ENCODE data around the gene TRIML1. TPM values are rescaled to one million over a fixed set of nuclear protein-coding genes. Genes with fewer than 3 reads are reported as not detected.

The TRIML1 gene
- polyA plus RNA-seq (2011; rRNA removed) (not detected in 2 replicates), polyA minus RNA-seq (2011; rRNA and poly(A)+ RNA removed) (not detected in 2 replicates)

GRCh38 chr4:188139141-188139540, at the start of gene TRIML1:
TRIML1 (plus strand) TSS chr4:188139441; CDS start chr4:188139559, 118 bp downstream.
- peaks cover 18% of the 10 kb centered on the region for H3K9me3 ChIP-seq (ENCODE audit: control insufficient read depth, insufficient read depth, low read length)
- no peak for TF ChIP-seq CTCF (IDR thresholded peaks at IDR 0.05; ENCODE audit: low read depth, low read length)
- H3K4me3 ChIP-seq (ENCODE audit: low read depth, low read length), result no peak within 1 kb of the TSS
- H3K27ac ChIP-seq (ENCODE audit: low read depth, low read length), result no peak within 1 kb of the TSS
- ChIA-PET POLR2A (no interaction called here), CTCF (no interaction called here)
- no peak for DNase-seq (ENCODE audit: low read depth, low spot score)
- H3K27me3 ChIP-seq (ENCODE audit: control insufficient read depth, insufficient read depth, low read length), result no peaks in the 10 kb centered on the region

GRCh38 chr4:188092824-188093223, 46.4 kb upstream of the TRIML1 start:
- no peaks in the 10 kb centered on the region for H3K27me3 ChIP-seq (ENCODE audit: control insufficient read depth, insufficient read depth, low read length)
- no peak overlapping the region for H3K27ac ChIP-seq (ENCODE audit: low read depth, low read length)
- peaks cover 26% of the 10 kb centered on the region for H3K9me3 ChIP-seq (ENCODE audit: control insufficient read depth, insufficient read depth, low read length)
- ChIA-PET CTCF (no interaction called here), POLR2A (no interaction called here)
- DNase-seq (ENCODE audit: low read depth, low spot score), result no peak
- no peak overlapping the region for H3K4me3 ChIP-seq (ENCODE audit: low read depth, low read length)
- no peak for TF ChIP-seq CTCF (IDR thresholded peaks at IDR 0.05; ENCODE audit: low read depth, low read length)

DNA sequence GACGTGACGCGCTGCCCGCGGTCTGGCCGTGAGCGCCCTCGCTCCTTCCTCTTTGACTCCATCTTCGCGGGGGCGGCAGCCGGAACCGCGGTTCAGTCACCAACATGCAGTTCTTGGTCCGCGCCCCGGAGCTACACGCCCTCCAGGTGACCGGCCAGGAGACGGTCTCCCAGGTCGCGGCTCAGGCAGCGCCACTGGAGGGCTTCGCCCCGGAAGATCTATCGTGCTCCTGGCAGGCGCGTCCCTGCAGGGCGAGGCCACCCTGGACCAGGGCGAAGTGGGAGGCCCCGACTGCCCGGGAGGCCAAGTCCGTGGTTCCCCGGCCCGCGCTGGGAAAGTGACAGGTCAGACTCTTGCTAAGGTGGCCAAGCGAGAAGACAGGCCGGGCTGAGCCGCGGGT, 32.8 kb upstream of the TRIML1 start:
- Histone ChIP-seq H3K27me3 (ENCODE audit: control insufficient read depth, insufficient read depth, low read length) (no peaks in the 10 kb centered on the region), H3K27ac (ENCODE audit: low read depth, low read length) (no peak overlapping the region), H3K4me3 (ENCODE audit: low read depth, low read length) (no peak overlapping the region), H3K9me3 (ENCODE audit: control insufficient read depth, insufficient read depth, low read length) (peaks cover 23% of the 10 kb centered on the region)
- ChIA-PET CTCF (no interaction called here), POLR2A (no interaction called here)
- no peak for TF ChIP-seq CTCF (IDR thresholded peaks at IDR 0.05; ENCODE audit: low read depth, low read length)
- DNase-seq (ENCODE audit: low read depth, low spot score), result no peak

DNA sequence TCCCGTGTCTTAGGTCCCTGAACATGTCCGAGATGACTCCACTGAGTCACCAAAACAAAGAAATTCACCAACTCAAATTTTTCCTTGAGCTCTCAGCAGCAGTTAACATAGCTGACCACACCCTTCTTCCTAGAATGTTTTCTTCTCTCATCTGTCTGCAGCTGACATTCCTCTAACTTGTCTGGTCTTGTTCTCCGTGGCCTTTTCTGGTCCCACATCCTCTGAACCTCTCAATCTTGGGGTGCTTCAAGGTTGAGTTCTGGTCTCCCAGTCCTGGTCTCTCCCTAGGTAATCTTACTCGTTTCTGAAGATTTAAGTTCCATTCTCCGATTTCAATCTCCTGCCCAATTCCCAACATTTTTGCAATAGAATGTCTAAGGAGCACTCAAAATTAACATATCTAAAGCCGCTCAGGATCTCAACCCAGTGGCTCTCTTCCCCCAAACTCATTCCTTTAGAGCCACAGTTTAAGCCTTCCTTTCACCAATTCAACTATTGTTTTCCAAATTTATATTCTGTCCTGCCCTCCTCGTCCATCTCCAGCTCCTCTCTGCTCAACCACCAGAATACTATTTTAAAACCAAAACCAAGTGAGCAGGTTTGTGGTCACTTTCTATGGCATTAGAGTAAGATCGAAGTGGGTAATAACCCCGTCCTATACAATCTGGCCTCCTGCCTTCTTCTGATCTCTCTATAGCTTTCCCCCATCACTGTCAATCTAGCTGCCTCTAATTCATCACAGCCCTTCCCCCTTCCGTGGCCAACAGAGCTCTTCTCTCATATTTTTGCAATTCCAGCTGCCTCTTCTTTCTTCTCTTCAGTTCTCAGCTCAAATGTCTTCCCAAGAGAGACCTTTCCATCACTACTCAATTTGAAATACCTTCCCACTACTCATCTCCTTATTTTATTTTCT, 31.1 kb upstream of the TRIML1 start:
- Histone ChIP-seq H3K27me3 (ENCODE audit: control insufficient read depth, insufficient read depth, low read length) (no peaks in the 10 kb centered on the region), H3K27ac (ENCODE audit: low read depth, low read length) (no peak overlapping the region), H3K4me3 (ENCODE audit: low read depth, low read length) (no peak overlapping the region), H3K9me3 (ENCODE audit: control insufficient read depth, insufficient read depth, low read length) (peaks cover 27% of the 10 kb centered on the region)
- DNase-seq (ENCODE audit: low read depth, low spot score), result no peak
- no peak for TF ChIP-seq CTCF (IDR thresholded peaks at IDR 0.05; ENCODE audit: low read depth, low read length)
- ChIA-PET CTCF (no interaction called here), POLR2A (no interaction called here)

DNA sequence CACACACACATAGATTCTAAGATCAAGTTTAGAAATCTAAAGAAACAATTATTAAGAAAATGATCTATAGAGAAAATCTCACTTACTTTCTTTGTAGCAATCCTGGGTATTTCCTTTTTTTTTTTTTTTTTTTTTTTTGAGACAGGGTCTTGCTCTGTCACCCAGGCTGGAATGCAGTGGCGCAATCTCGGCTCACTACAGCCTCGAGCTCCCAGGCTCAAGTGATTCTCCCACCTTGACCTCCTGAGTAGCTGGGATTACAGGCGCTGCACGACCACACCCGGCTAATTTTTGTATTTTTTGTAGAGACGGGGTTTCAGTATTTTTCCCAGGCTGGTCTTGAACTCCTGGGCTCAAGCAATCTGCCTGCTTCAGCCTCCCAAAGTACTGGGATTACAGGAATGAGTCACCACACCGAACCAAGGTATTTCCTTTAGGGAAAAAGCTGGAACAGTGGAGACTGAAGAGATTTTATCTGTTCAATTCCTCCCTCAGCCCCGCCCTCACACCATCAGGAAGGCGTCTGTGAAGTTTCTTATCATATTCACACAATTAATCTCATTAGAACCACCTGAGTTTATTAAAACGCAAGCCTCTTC, 30.0 kb upstream of the TRIML1 start, which contains the start of gene TRIML2:
TRIML2 (minus strand) TSS at position 447 of the 599 bp plus-strand sequence. CDS start 4,235 bp downstream, outside the sequence.
- ChIA-PET CTCF (no interaction called here), POLR2A (no interaction called here)
- no peak for DNase-seq (ENCODE audit: low read depth, low spot score)
- Histone ChIP-seq H3K9me3 (ENCODE audit: control insufficient read depth, insufficient read depth, low read length) (peaks cover 25% of the 10 kb centered on the region), H3K4me3 (ENCODE audit: low read depth, low read length) (no peak within 1 kb of the TSS), H3K27me3 (ENCODE audit: control insufficient read depth, insufficient read depth, low read length) (no peaks in the 10 kb centered on the region), H3K27ac (ENCODE audit: low read depth, low read length) (no peak within 1 kb of the TSS)
- TF ChIP-seq CTCF (IDR thresholded peaks at IDR 0.05; ENCODE audit: low read depth, low read length), result no peak

Measured in AG04450 (cell line).